ENCODE data around the gene APOBEC4. TPM values are rescaled to one million over a fixed set of nuclear protein-coding genes. Genes with fewer than 3 reads are reported as not detected.

Gene APOBEC4
- total and polyA plus RNA-seq, 2 of the 8 experiments (the other 6 are each of a cell fraction or from before 2014, with no cell fraction given) = not detected

DNA sequence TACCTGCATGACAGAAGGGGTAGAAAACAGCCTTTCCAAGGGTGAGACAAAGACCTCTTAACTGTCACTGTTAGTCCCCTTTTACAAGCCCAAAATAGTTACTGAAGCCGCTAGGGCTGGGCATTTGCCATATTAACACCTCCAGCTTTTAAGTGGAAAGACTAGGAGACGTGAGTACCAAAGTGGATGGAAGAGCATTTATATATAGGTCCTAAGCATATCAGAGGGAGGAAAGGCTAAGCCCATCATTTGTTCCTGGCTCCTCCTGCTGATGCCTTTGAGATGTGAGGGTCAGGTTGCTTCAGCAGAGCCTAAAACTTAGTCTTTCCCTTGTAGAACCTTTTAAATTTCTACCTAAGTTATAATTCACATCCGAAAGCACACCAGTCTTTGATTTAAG lies 25.7 kb upstream of the APOBEC4 start (continued):
- TF ChIP-seq HDAC2 (IDR thresholded peaks at IDR 0.05; ENCODE audit: borderline replicate concordance in 1 of 2, low read depth in 2 of 2, low read length in 2 of 2) (no peak), CBX8 (IDR thresholded peaks at IDR 0.05; ENCODE audit: borderline replicate concordance, low read depth, low read length) (no peak), CTBP2 (IDR thresholded peaks at IDR 0.05; ENCODE audit: borderline replicate concordance, insufficient read depth, insufficient read length, low read length) (no peak), SP4 (IDR thresholded peaks at IDR 0.05; ENCODE audit: low read length) (no peak), BCL11A (IDR thresholded peaks at IDR 0.05; ENCODE audit: low read depth in 2 of 2, low read length in 2 of 2) (no peak), TAF1 (IDR thresholded peaks at IDR 0.05; ENCODE audit: low read depth, low read length) (no peak), EGR1 (IDR thresholded peaks at IDR 0.05; ENCODE audit: borderline replicate concordance, low read depth, low read length) (no peak)
